NB4 (cell line): Measurements from ENCODE around the gene SERGEF.

Experiments
- MAX ChIP-seq: IDR thresholded peaks from 2 replicates; pipeline ENCODE4 v1.6.1; 2011; ENCODE audit warnings: low read depth, low read length
- MYC ChIP-seq: IDR thresholded peaks from 2 replicates; pipeline ENCODE4 v1.6.1; 2011; ENCODE audit warnings: low read depth, low read length
- POLR2A ChIP-seq: IDR thresholded peaks from 2 replicates; pipeline ENCODE4 v1.6.1; 2011; ENCODE audit warnings: mild to moderate bottlenecking; ENCODE audit not compliant: insufficient read length; ENCODE audit errors: extremely low read depth
- TF ChIP-seq, protein P1 (sequence below): IDR thresholded peaks from one replicate; pipeline ENCODE4 v1.5.1; 2012; ENCODE audit warnings: low read depth, low read length

- TF ChIP-seq, protein P1, sequence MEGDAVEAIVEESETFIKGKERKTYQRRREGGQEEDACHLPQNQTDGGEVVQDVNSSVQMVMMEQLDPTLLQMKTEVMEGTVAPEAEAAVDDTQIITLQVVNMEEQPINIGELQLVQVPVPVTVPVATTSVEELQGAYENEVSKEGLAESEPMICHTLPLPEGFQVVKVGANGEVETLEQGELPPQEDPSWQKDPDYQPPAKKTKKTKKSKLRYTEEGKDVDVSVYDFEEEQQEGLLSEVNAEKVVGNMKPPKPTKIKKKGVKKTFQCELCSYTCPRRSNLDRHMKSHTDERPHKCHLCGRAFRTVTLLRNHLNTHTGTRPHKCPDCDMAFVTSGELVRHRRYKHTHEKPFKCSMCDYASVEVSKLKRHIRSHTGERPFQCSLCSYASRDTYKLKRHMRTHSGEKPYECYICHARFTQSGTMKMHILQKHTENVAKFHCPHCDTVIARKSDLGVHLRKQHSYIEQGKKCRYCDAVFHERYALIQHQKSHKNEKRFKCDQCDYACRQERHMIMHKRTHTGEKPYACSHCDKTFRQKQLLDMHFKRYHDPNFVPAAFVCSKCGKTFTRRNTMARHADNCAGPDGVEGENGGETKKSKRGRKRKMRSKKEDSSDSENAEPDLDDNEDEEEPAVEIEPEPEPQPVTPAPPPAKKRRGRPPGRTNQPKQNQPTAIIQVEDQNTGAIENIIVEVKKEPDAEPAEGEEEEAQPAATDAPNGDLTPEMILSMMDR, result no peak
- TF ChIP-seq POLR2A (no peak), MAX (no peak), MYC (no peak)
These were observed 259.2 kb downstream of the SERGEF start for GRCh38 chr11:17753641-17754040.
